Upper lobe of right lung (tissue), 1 donor: ENCODE measurements around the gene ARHGAP22. TPM values are rescaled to one million over a fixed set of nuclear protein-coding genes. Genes with fewer than 3 reads are reported as not detected.

Experiments
- ATAC-seq: fragments of 200-7000 bp; cut with Tn5 transposase; one replicate; pipeline ENCODE4 v1.9.1; 2020; ENCODE audit warnings: mild to moderate bottlenecking, moderate library complexity
- DNase-seq: peaks from one replicate; pipeline ENCODE4 v3.0.0-alpha.2; 2020
- H3K27ac ChIP-seq: fragments of 200-600 bp; one replicate; pipeline ENCODE4 v1.8.0; 2022
- H3K27me3 ChIP-seq: fragments of 200-600 bp; one replicate; pipeline ENCODE4 v1.8.0; 2022; ENCODE audit warnings: mild to moderate bottlenecking
- H3K36me3 ChIP-seq: fragments of 200-600 bp; one replicate; pipeline ENCODE4 v1.8.0; 2022
- H3K4me1 ChIP-seq: fragments of 200-600 bp; one replicate; pipeline ENCODE4 v1.8.0; 2022
- H3K4me3 ChIP-seq: fragments of 200-600 bp; one replicate; pipeline ENCODE4 v1.8.0; 2022; ENCODE audit warnings: mild to moderate bottlenecking
- H3K9me3 ChIP-seq: fragments of 200-600 bp; one replicate; pipeline ENCODE4 v1.8.0; 2022
- CTCF ChIP-seq: fragments of 200-600 bp; IDR thresholded peaks from one replicate; pipeline ENCODE4 v1.8.0; 2022; ENCODE audit warnings: antibody characterized with exemption
- intact Hi-C: fragments of 100-400 bp; cut with DNase I; formaldehyde crosslinking; loops from one replicate; pipeline ENCODE4 v1.11.0; 2022
- total RNA-seq: library from RNA; stranded (reverse); fragmentation: NEBNext Ultra II Directional; extraction: Animal tissue kit (Norgen Biotek cat#: 25700); gene quantifications from one replicate; pipeline ENCODE4 v1.2.1, GENCODE V29; 2021
- donor health status: DM: no; HTN: yes; CAD: no; lungs with severe emphysema.

Gene ARHGAP22
- total RNA-seq, 1 donor from 2014 or later = 6.8 TPM

- H3K36me3 ChIP-seq = no peaks in the 10 kb centered on the region
- no peak for ATAC-seq
- no peaks in the 10 kb centered on the region for H3K9me3 ChIP-seq
- H3K4me1 ChIP-seq = peaks cover 14% of the 10 kb centered on the region
- DNase-seq = no peak
- no peak for TF ChIP-seq CTCF
- H3K27ac ChIP-seq = no peak overlapping the region
- intact Hi-C loops = no loop called here
- no peaks in the 10 kb centered on the region for H3K27me3 ChIP-seq
- no peak overlapping the region for H3K4me3 ChIP-seq
These were observed 92.0 kb downstream of the ARHGAP22 start for GRCh38 chr10:48512861-48513260.

GRCh38 chr10:48511875-48512231 lies 93.0 kb downstream of the ARHGAP22 start:
- Histone ChIP-seq H3K4me3 (no peak overlapping the region), H3K9me3 (no peaks in the 10 kb centered on the region), H3K27ac (no peak overlapping the region), H3K36me3 (no peaks in the 10 kb centered on the region), H3K27me3 (no peaks in the 10 kb centered on the region), H3K4me1 (peaks cover 14% of the 10 kb centered on the region)
- ATAC-seq (peak; percentile 93), DNase-seq (no peak)
- TF ChIP-seq CTCF = no peak
- intact Hi-C loops = no loop called here

GRCh38 chr10:48511066-48511874 lies 93.6 kb downstream of the ARHGAP22 start:
- Histone ChIP-seq H3K9me3 (no peaks in the 10 kb centered on the region), H3K4me3 (no peak overlapping the region), H3K36me3 (no peaks in the 10 kb centered on the region), H3K4me1 (peaks cover 16% of the 10 kb centered on the region), H3K27me3 (no peaks in the 10 kb centered on the region), H3K27ac (no peak overlapping the region)
- TF ChIP-seq CTCF = no peak
- intact Hi-C loops = no loop called here
- no peak for ATAC-seq
- DNase-seq = no peak

GRCh38 chr10:48509974-48510692 lies 94.7 kb downstream of the ARHGAP22 start:
- ATAC-seq = no peak
- Histone ChIP-seq H3K4me1 (peaks cover 17% of the 10 kb centered on the region), H3K27ac (no peak overlapping the region), H3K4me3 (no peak overlapping the region), H3K36me3 (no peaks in the 10 kb centered on the region), H3K27me3 (no peaks in the 10 kb centered on the region), H3K9me3 (no peaks in the 10 kb centered on the region)
- intact Hi-C loops = no loop called here
- peak; percentile 21 for TF ChIP-seq CTCF
- DNase-seq = no peak

GRCh38 chr10:48508791-48509772 lies 95.8 kb downstream of the ARHGAP22 start:
- DNase-seq = no peak
- TF ChIP-seq CTCF = no peak
- H3K4me3 ChIP-seq = no peak overlapping the region
- no peak overlapping the region for H3K27ac ChIP-seq
- H3K36me3 ChIP-seq = no peaks in the 10 kb centered on the region
- no peaks in the 10 kb centered on the region for H3K27me3 ChIP-seq
- H3K9me3 ChIP-seq = no peaks in the 10 kb centered on the region
- intact Hi-C loops = no loop called here
- peaks cover 17% of the 10 kb centered on the region for H3K4me1 ChIP-seq
- no peak for ATAC-seq
